Keratinocyte (primary cell): ENCODE data around the gene NKD1. TPM values are rescaled to one million over a fixed set of nuclear protein-coding genes. Genes with fewer than 3 reads are reported as not detected.
"Not testable (repeated sequence)": the region's sequence is repeated elsewhere in the genome, so short reads cannot be mapped to it uniquely, and the experiment has no call there.

ENCODE experiments used
- DNase-seq: peaks from one replicate; pipeline ENCODE4 v3.0.0-alpha.2; 2011; ENCODE audit warnings: low read depth, missing footprints, low spot score
- FAIRE-seq: peaks from 2 replicates; lab custom pipeline; 2011; peaks lifted over from hg19 to GRCh38; lab: Jason Lieb, UNC
- H2AFZ ChIP-seq: 2 replicates; pipeline ENCODE4 v1.6.0; 2012; ENCODE audit warnings: low read length, control low read depth, inconsistent platforms; ENCODE audit not compliant: control insufficient read depth
- H3K27ac ChIP-seq: 2 replicates; pipeline ENCODE4 v1.5.1; 2011; ENCODE audit warnings: low read length; ENCODE audit not compliant: control insufficient read depth, insufficient read depth
- H3K27me3 ChIP-seq: 3 replicates; pipeline ENCODE4 v1.6.0; 2011; ENCODE audit warnings: low read length; ENCODE audit not compliant: control insufficient read depth, insufficient read depth; ENCODE audit errors: extremely low read depth
- H3K36me3 ChIP-seq, 2 experiments: 2 replicates in 1 of 2; 3 replicates in 1 of 2; pipeline ENCODE4 v1.5.1; 2011; ENCODE audit warnings: low read length in 2 of 2, mild to moderate bottlenecking in 1 of 2; ENCODE audit not compliant: control insufficient read depth in 2 of 2, insufficient read depth in 2 of 2; ENCODE audit errors: extremely low read depth in 1 of 2
- H3K4me1 ChIP-seq: 3 replicates; pipeline ENCODE4 v1.5.1; 2011; ENCODE audit warnings: low read length; ENCODE audit not compliant: control insufficient read depth, insufficient read depth; ENCODE audit errors: extremely low read depth
- H3K4me2 ChIP-seq: 3 replicates; pipeline ENCODE4 v1.6.0; 2011; ENCODE audit warnings: low read depth, low read length; ENCODE audit not compliant: control insufficient read depth, insufficient read depth; ENCODE audit errors: extremely low read depth
- H3K4me3 ChIP-seq, 3 experiments: fragments of 200-600 bp in 1 of 3; sonication (generic) in 1 of 3; 2 replicates in 2 of 3; 3 replicates in 1 of 3; pipeline ENCODE4 v1.5.1; 2011 to 2016; ENCODE audit warnings: low read length in 3 of 3, mild to moderate bottlenecking in 3 of 3, control low read depth in 2 of 3, inconsistent platforms in 1 of 3, low read depth in 1 of 3, mixed read lengths in 1 of 3, mixed run types in 1 of 3, moderate library complexity in 1 of 3; ENCODE audit not compliant: control insufficient read depth in 2 of 3, insufficient read depth in 2 of 3; ENCODE audit errors: extremely low read depth in 1 of 3
- H3K79me2 ChIP-seq: 2 replicates; pipeline ENCODE4 v1.6.0; 2012; ENCODE audit warnings: low read length; ENCODE audit not compliant: control insufficient read depth, insufficient read depth
- H3K9ac ChIP-seq: 3 replicates; pipeline ENCODE4 v1.6.0; 2011; ENCODE audit warnings: low read length; ENCODE audit not compliant: control insufficient read depth, insufficient read depth; ENCODE audit errors: extremely low read depth
- H3K9me1 ChIP-seq: 3 replicates; pipeline ENCODE4 v1.6.0; 2011; ENCODE audit warnings: low read length; ENCODE audit not compliant: control insufficient read depth, insufficient read depth; ENCODE audit errors: extremely low read depth
- H3K9me3 ChIP-seq: 2 replicates; pipeline ENCODE4 v1.5.1; 2012; ENCODE audit warnings: low read depth, low read length; ENCODE audit not compliant: control insufficient read depth
- H4K20me1 ChIP-seq: 3 replicates; pipeline ENCODE4 v1.6.0; 2011; ENCODE audit warnings: low read length; ENCODE audit not compliant: control insufficient read depth, insufficient read depth; ENCODE audit errors: extremely low read depth
- CTCF ChIP-seq, 3 experiments: IDR thresholded peaks in 1 of 3; conservative IDR thresholded peaks in 1 of 3; optimal IDR thresholded peaks in 1 of 3; 2 replicates in 2 of 3; 3 replicates in 1 of 3; pipeline versions ENCODE3 to v1.5.1; 2011; ENCODE audit warnings: low read length in 3 of 3, mild to moderate bottlenecking in 3 of 3, moderate library complexity in 2 of 3, control low read depth in 1 of 3, inconsistent platforms in 1 of 3; ENCODE audit not compliant: insufficient read depth in 2 of 3; ENCODE audit errors: extremely low read depth in 1 of 3
- EZH2 ChIP-seq: IDR thresholded peaks from one replicate; pipeline ENCODE4 v1.6.1; 2012; ENCODE audit warnings: inconsistent platforms, mild to moderate bottlenecking, low read length, moderate library complexity
- dilution Hi-C: fragments of 300-500 bp; cut with MboI; formaldehyde crosslinking; loops from one replicate; pipeline ENCODE4 v1.7.0; 2020; ENCODE audit warnings: low sequenced_read_pairs; ENCODE audit not compliant: extremely low pct_ligation_motif_present
- polyA plus RNA-seq, 5 experiments: library from polyadenylated mRNA; depleted of rRNA in 3 of 5; stranded (reverse) in 3 of 5; stranded (forward) in 1 of 5; unstranded in 1 of 5; fragments of >200 nt; gene quantifications; 1 replicate in 1 of 5; 2 replicates in 3 of 5; 3 replicates in 1 of 5; pipeline versions ENCODE4 v1.2.1 to v1.2.3, GENCODE V29; 2011 to 2012; ENCODE audit warnings: missing spikeins in 2 of 5, low read depth in 1 of 5, low replicate concordance in 1 of 5

NKD1 gene
- polyA plus RNA-seq, 1 donor (not counting 4 experiments of a cell fraction or from before 2014, with no cell fraction given) = 0.62 TPM

DNA sequence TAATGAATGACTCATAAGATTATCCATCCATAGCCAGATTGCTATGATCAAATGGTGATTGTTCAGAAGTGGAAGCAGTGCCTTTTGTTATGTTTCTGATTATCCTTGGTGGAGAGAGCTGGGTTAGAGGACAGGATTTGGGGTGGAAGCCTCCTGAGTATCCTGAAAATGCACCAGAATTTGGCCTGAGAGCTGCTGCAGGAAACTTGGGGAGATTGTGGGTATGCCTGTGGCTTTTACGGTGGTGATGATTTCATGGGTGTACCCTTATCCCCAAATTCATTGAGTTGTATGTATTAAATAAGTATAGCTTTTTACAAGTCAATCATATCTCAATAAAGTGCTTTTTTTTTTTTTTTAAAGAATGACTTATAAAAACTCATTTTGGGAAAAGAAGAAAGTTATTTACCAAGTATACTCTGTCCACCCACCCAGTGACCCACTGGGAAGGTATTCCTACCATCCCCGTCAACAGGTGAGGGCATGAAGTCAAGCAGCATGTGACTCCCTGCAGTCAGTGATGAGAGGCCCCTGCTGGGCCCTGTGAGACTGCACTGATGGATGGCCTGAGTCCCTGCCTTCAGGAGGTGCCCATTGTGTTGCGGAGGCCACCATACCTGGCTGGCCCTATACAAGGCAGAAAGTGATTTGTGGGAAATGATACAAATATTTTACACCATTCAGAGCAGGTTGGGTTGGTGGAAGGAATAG, 28.4 kb downstream of the NKD1 start:
- Histone ChIP-seq H3K4me3 (no peak overlapping the region), H3K9me3 (no peaks in the 10 kb centered on the region), H2AFZ (no peak overlapping the region), H3K9me1 (no peaks in the 10 kb centered on the region), H3K79me2 (no peaks in the 10 kb centered on the region), H3K4me1 (peaks cover 3% of the 10 kb centered on the region), H3K27ac (no peak overlapping the region), H3K27me3 (no peaks in the 10 kb centered on the region), H3K4me2 (no peak overlapping the region), H4K20me1 (no peaks in the 10 kb centered on the region), H3K9ac (no peak overlapping the region), H3K36me3 (no peaks in the 10 kb centered on the region)
- no peak for TF ChIP-seq EZH2
- TF ChIP-seq CTCF (optimal IDR thresholded peaks at IDR 0.05 in 1 of 3, IDR thresholded peaks at IDR 0.05 in 1 of 3, conservative IDR thresholded peaks at IDR 0.05 in 1 of 3; ENCODE audit: extremely low read depth in 1 of 3, insufficient read depth in 2 of 3, low read length in 3 of 3) = no peak
- FAIRE-seq (no peak), DNase-seq (no peak)
- dilution Hi-C loops = no loop called here

GRCh38 chr16:50578137-50578536, 29.9 kb downstream of the NKD1 start:
- TF ChIP-seq EZH2 (no peak), CTCF (optimal IDR thresholded peaks at IDR 0.05 in 1 of 3, IDR thresholded peaks at IDR 0.05 in 1 of 3, conservative IDR thresholded peaks at IDR 0.05 in 1 of 3; ENCODE audit: extremely low read depth in 1 of 3, insufficient read depth in 2 of 3, low read length in 3 of 3) (no peak)
- FAIRE-seq (no peak), DNase-seq (no peak)
- Histone ChIP-seq H3K4me2 (no peak overlapping the region), H3K27me3 (no peaks in the 10 kb centered on the region), H3K27ac (no peak overlapping the region), H3K9ac (no peak overlapping the region), H4K20me1 (no peaks in the 10 kb centered on the region), H3K79me2 (no peaks in the 10 kb centered on the region), H2AFZ (no peak overlapping the region), H3K4me3 (no peak overlapping the region), H3K9me3 (no peaks in the 10 kb centered on the region), H3K4me1 (peaks cover 3% of the 10 kb centered on the region), H3K9me1 (no peaks in the 10 kb centered on the region), H3K36me3 (no peaks in the 10 kb centered on the region)
- dilution Hi-C loops = no loop called here

DNA sequence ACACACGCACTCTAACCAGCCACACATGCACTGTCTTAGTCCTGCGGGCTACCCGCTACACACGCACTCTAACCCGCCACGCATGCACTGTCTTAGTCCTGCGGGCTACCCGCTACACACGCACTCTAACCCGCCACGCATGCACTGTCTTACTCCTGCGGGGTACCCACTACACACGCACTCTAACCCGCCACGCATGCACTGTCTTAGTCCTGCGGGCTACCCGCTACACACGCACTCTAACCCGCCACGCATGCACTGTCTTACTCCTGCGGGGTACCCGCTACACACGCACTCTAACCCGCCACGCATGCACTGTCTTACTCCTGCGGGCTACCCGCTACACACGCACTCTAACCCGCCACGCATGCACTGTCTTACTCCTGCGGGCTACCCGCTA, 31.2 kb downstream of the NKD1 start:
- FAIRE-seq, H2AFZ ChIP-seq, H3K36me3 ChIP-seq, H3K4me3 ChIP-seq, H3K79me2 ChIP-seq, H3K4me1 ChIP-seq, dilution Hi-C loops, H3K9me1 ChIP-seq, DNase-seq, H3K9ac ChIP-seq, H3K27me3 ChIP-seq, H3K4me2 ChIP-seq, H4K20me1 ChIP-seq, H3K9me3 ChIP-seq, H3K27ac ChIP-seq: not testable (repeated sequence)
